Colonic mucosa (tissue), 4 donors: Measurements from ENCODE around the gene SLC5A11. TPM values are rescaled to one million over a fixed set of nuclear protein-coding genes. Genes with fewer than 3 reads are reported as not detected.

Experiments
- DNase-seq: peaks from one replicate; pipeline ENCODE4 v3.0.0-alpha.2; 2020
- H3K27ac ChIP-seq: fragments of 200-600 bp; one replicate; pipeline ENCODE4 v1.8.0; 2021
- H3K27me3 ChIP-seq: fragments of 200-600 bp; one replicate; pipeline ENCODE4 v1.8.0; 2021
- H3K36me3 ChIP-seq: fragments of 200-600 bp; one replicate; pipeline ENCODE4 v1.8.0; 2021
- H3K4me1 ChIP-seq: fragments of 200-600 bp; one replicate; pipeline ENCODE4 v1.8.0; 2021; ENCODE audit warnings: mild to moderate bottlenecking
- H3K4me3 ChIP-seq: fragments of 200-600 bp; one replicate; pipeline ENCODE4 v1.8.0; 2021
- H3K9ac ChIP-seq, 2 donors: one replicate each; pipeline ENCODE4 v1.7.0; 2013; ENCODE audit warnings: control low read depth in 2 of 2, low read depth in 2 of 2, low read length in 2 of 2
- H3K9me3 ChIP-seq: fragments of 200-600 bp; one replicate; pipeline ENCODE4 v1.8.0; 2021
- CTCF ChIP-seq: fragments of 200-600 bp; IDR thresholded peaks from one replicate; pipeline ENCODE4 v1.8.0; 2022; ENCODE audit warnings: antibody characterized with exemption, mild to moderate bottlenecking
- intact Hi-C: fragments of 100-400 bp; cut with DNase I; formaldehyde crosslinking; loops from one replicate; pipeline ENCODE4 v1.14.1; 2022
- total RNA-seq, 2 donors: library from RNA; stranded (reverse); fragmentation: NEBNext Ultra II Directional in 1 of 2; extraction: Animal tissue kit (Norgen Biotek cat#: 25700) in 1 of 2; gene quantifications; one replicate each; pipeline ENCODE4 v1.2.1, GENCODE V29; 2021
- donor health status: healthy.
- donor health status: DM: no; HTN: no; CAD: no.
- donor health status: DM: no; HTN: no; CAD: no.

Gene SLC5A11
- total RNA-seq, 2 donors from 2014 or later: 0.79 to 2.6 TPM

DNA sequence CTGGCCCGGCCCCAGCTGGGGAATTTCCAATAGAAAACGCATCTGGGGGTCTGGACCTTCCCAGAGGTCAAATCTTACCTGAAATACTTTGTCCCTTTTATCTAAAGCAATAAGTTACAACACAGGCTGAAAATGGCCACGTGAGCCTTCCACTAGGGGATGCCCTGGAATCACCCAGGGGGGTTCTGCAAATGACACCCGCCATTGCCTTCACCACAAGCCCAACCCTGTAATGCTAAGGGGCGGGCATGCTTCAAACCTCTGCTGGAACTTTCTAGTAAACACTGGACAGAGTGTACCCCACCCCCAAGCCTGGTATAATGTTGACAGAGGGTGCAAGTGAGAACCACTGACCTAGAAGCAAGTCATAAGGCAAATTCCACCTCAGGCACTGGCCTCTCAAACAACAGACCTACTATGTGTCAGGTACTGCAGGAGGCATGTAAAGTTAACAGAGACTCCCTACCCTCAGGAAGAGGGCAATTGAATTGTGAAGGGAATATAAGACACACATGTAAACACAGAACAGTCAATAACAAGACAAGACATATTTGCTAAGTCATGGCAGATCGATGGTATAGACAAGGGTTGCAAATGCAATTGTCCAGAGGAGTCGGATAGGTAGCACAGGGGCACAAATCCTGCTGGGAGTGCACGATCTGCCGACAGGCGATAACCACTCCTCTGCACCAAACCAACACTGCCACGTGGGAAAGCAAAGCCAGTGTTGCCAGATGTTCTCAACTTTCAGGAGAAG, 110.4 kb downstream of the SLC5A11 start:
- H3K9me3 ChIP-seq: no peaks in the 10 kb centered on the region
- TF ChIP-seq CTCF: no peak
- no peaks in the 10 kb centered on the region for H3K4me1 ChIP-seq
- H3K27ac ChIP-seq: no peak overlapping the region
- H3K36me3 ChIP-seq: peaks cover 17% of the 10 kb centered on the region
- no peaks in the 10 kb centered on the region for H3K27me3 ChIP-seq
- no peak overlapping the region for H3K4me3 ChIP-seq
- H3K9ac ChIP-seq: no peak overlapping the region
- intact Hi-C loops: no loop called here
- no peak for DNase-seq

DNA sequence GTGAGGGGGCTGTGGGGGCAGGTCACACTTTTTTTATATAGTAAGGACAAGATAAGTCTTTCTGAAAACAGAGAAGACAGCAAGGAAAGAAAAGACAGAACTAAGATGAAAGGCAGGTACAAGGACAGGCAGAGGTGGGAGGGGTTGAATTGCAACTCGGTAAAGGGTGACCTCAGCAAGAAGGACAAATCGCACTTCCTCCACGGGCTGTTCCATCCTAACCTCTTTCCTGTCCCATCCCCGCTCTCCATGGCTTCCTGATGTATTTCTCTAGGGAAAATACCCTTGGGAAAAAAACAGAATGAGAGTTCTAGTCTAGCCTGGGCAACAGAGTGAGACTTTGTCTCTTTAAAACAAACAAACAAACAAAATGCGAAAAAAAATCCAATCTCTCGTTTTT, 112.1 kb downstream of the SLC5A11 start:
- TF ChIP-seq CTCF: no peak
- DNase-seq: no peak
- Histone ChIP-seq H3K36me3 (peaks cover 17% of the 10 kb centered on the region), H3K27ac (no peak overlapping the region), H3K4me1 (no peaks in the 10 kb centered on the region), H3K4me3 (no peak overlapping the region), H3K9me3 (no peaks in the 10 kb centered on the region), H3K27me3 (no peaks in the 10 kb centered on the region), H3K9ac (no peak overlapping the region)
- intact Hi-C loops: no loop called here

Other genes with a start within 250 kb of the SLC5A11 start
- 10 to 100 TPM; 32.8 to 33.2 TPM for gene TNRC6A, start 116.3 kb upstream of the SLC5A11 start, total RNA-seq
- gene ARHGAP17, start 169.4 kb downstream of the SLC5A11 start, total RNA-seq: 100 to 1,000 TPM in 1 of 2 donors, 10 to 100 TPM in 1; 97.4 to 109 TPM